Fibroblast of lung (primary cell): ENCODE measurements around the gene PDE4DIP.
"Not testable (repeated sequence)": the region's sequence is repeated elsewhere in the genome, so short reads cannot be mapped to it uniquely, and the experiment has no call there.

Source experiments
- CTCF ChIP-seq, 2 donors: IDR thresholded peaks in 1 of 2; conservative IDR thresholded peaks in 1 of 2; 1 replicate in 1 of 2; 2 replicates in 1 of 2; pipeline ENCODE4 v1.5.1; 2011 to 2012; ENCODE audit warnings: low read length in 2 of 2, control low read depth in 1 of 2, inconsistent platforms in 1 of 2, low read depth in 1 of 2, mild to moderate bottlenecking in 1 of 2
- EZH2 ChIP-seq: IDR thresholded peaks from 2 replicates; pipeline ENCODE4 v1.5.1; 2012; ENCODE audit warnings: low read length, control low read depth, mild to moderate bottlenecking; ENCODE audit errors: missing control alignments

DNA sequence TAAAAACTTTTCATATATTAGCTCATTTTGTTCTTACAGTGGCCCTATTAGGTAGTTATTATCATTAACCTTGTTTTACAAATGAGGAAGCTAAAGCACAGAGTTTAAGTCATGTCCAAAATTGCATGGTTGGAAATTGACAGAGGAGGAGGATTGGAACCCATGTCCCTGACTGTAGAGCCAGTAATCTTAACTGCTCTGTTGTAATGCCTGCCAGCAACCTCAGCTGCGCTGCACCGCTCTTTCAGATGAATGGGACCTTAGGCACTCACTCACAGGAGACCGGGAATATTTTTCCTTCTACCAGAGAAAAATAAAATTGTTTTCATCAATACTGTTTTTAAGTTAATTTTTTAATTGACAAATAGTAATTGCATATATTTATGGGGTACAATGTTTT lies 14.9 kb upstream of the PDE4DIP start:
- not testable (repeated sequence) for TF ChIP-seq CTCF (conservative IDR thresholded peaks at IDR 0.05 in 1 of 2, IDR thresholded peaks at IDR 0.05 in 1 of 2; ENCODE audit: low read depth in 1 of 2, low read length in 2 of 2); EZH2
